ENCODE measurements around the gene DCLK1.

GRCh38 chr13:36088463-36088862 lies 42.7 kb downstream of the DCLK1 start:
- TF ChIP-seq CTCF (conservative IDR thresholded peaks at IDR 0.05; ENCODE audit: low read length) (no peak), EZH2phosphoT487 (IDR thresholded peaks at IDR 0.05; ENCODE audit: borderline replicate concordance) (no peak)

All from Loucy (cell line).